Motor neuron (in vitro differentiated cells): ENCODE data around the gene HCFC1R1. TPM values are rescaled to one million over a fixed set of nuclear protein-coding genes. Genes with fewer than 3 reads are reported as not detected.
A peak's percentile ranks its signal among the peaks of the same experiment; 100 is the strongest.

Source experiments
- ATAC-seq, 8 experiments: fragments of 200-7000 bp; cut with Tn5 transposase; replicated peaks in 6 of 8; 2 replicates each; pipeline ENCODE4 v1.8.0; 2021; ENCODE audit warnings: mild to moderate bottlenecking in 8 of 8, moderate library complexity in 8 of 8
- H3K27ac ChIP-seq, 2 donors: fragments of 250-450 bp; sonication (Bioruptor Pico); 2 replicates each; pipeline ENCODE4 v1.9.0; 2021; ENCODE audit warnings: antibody characterized with exemption in 2 of 2, mild to moderate bottlenecking in 2 of 2, moderate library complexity in 1 of 2
- H3K4me1 ChIP-seq, 2 donors: fragments of 250-450 bp; sonication (Bioruptor Pico); replicated peaks in 1 of 2; 2 replicates each; pipeline ENCODE4 v1.6.1; 2021; ENCODE audit warnings: antibody characterized with exemption in 2 of 2, mild to moderate bottlenecking in 2 of 2, moderate library complexity in 1 of 2
- H3K4me3 ChIP-seq, 5 donors: fragments of 250-450 bp; sonication (Bioruptor Pico); 2 replicates each; pipeline ENCODE4 v1.9.0; 2021; ENCODE audit warnings: antibody characterized with exemption in 5 of 5, mild to moderate bottlenecking in 5 of 5, moderate library complexity in 4 of 5
- WGBS, 10 experiments: fragments of 450-650 bp; shearing (Covaris generic); methylation state at CpG; one replicate each; pipeline ENCODE4 v1.0.0; 2022; 5-methylcytosine and 5-hydroxymethylcytosine counted together
- in situ Hi-C, 9 experiments: fragments of 400-800 bp; cut with MboI; loops; one replicate each; pipeline ENCODE4 v1.15.0; 2021; ENCODE audit warnings: low sequenced_read_pairs in 9 of 9, low pct_unique_long_range_greater_than_20kb in 2 of 9; ENCODE audit not compliant: unreplicated experiment in 9 of 9
- total RNA-seq, 8 experiments: library from RNA; unstranded; fragments of 300-600 nt; gene quantifications; 2 replicates each; pipeline versions ENCODE4 v1.2.3 to v1.2.4, GENCODE V29; 2022

The HCFC1R1 gene
- total RNA-seq, 8 experiments from 2014 or later, result 30.2 to 71.4 (median 40.8) TPM

DNA sequence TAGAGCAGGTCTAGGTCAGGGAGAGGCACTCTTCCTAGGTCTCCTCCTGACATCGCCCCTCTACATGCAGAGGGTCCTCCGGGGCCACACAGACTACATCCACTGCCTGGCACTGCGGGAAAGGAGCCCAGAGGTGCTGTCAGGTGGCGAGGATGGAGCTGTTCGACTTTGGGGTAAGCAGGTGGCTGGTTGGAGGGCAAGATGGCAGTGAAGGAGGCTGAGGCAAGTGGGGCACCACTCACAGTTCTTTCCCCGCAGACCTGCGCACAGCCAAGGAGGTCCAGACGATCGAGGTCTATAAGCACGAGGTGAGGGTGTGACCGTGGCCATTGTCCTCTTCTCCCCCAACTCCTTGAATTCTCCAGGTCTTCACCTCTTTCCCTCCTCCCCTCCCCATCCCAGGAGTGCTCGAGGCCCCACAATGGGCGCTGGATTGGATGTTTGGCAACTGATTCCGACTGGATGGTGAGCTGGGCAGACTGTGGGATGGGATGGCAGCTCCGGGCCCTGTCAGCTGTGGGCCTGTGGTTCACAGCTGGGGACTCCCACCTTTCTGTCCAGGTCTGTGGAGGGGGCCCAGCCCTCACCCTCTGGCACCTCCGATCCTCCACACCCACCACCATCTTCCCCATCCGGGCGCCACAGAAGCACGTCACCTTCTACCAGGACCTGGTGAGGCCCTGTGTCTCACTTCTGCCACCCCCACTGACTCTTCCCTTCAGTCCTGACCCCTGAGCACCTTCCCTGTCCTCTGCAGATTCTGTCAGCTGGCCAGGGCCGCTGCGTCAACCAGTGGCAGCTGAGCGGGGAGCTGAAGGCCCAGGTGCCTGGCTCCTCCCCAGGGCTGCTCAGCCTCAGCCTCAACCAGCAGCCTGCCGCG lies 3.1 kb upstream of the HCFC1R1 start:
- H3K4me3 ChIP-seq, result no peak overlapping the region
- H3K27ac ChIP-seq, result no peak overlapping the region
- ATAC-seq, result no peak
- in situ Hi-C loops, result loop anchor here in 1 of 9 experiments (25.0 kb wide), 1 partner anchor 110 kb away; the partner anchor contains the start of gene ZNF213
- 83 to 100% (median 96%) methylated on average over 1 to 7 of the region's 24 CpGs; no CpG with 5 or more reads in 5 of the 10 experiments for WGBS, 10 experiments
- H3K4me1 ChIP-seq, result peaks cover 17 to 21% of the 10 kb centered on the region in 2 donors

DNA sequence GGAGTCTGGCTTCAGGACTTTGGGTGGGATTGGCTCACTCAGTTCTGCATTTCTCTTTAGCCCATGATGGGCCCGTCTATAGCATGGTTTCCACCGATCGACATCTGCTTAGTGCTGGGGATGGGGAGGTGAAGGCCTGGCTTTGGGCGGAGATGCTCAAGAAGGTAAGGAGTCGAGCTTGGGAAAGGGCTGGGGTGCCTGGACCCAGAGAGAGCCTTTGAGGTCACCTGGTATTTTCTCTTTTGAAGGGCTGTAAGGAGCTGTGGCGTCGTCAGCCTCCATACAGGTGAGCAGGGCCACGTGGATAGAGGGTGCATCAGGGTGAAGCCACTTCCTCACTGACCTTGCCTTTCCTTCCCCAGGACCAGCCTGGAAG lies 2.2 kb upstream of the HCFC1R1 start:
- in situ Hi-C loops, result loop anchor here in 1 of 9 experiments (25.0 kb wide), 1 partner anchor 111 kb away; the partner anchor contains the start of gene ZNF213
- WGBS, 10 experiments, result 80 to 100% (median 90%) methylated on average over 1 to 7 of the region's 8 CpGs; no CpG with 5 or more reads in 4 of the 10 experiments
- Histone ChIP-seq H3K4me1 (peaks cover 23 to 25% of the 10 kb centered on the region in 2 donors), H3K4me3 (no peak overlapping the region), H3K27ac (no peak overlapping the region)
- no peak for ATAC-seq

DNA sequence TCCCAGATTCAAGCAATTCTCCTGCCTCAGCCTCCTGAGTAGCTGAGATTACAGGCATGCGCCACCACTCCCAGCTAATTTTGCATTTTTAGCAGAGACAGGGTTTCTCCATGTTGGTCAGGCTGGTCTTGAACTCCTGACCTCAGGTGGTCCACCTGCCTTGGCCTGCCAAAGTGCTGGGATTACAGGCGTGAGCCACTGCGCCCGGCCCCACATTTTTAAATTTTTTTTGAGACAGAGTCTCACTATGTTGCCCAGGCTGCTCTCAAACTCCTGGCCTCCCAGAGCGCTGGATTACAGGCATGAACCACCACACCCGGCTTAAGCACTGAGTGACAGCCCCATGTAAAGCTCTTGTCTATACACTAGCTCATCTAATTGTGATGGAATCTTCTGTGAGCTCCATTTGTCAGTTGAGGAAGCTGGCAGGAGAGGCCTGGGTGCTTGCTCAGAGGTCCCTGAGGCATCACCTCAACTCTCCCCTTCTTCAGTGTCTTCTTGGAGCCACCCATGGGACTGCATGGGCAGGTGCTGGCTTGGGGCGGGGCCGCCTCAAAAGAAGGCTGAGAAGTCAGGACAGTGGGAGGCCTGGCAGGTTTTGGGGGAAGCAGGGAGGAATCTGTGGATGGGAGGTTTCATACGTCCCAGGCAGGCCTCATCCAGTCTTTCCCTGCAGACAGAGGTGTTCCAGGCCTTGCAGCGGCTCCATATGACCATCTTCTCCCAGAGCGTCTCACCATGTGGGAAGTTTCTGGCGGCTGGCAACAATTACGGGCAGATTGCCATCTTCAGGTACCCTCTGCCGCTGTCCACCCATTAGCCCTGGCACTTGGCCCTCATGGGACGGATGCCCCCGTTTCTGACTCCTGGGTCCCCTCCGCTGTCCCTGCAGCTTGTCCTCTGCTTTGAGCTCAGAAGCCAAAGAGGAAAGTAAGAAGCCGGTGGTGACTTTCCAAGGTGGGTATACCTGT lies 1.6 kb upstream of the HCFC1R1 start:
- WGBS, 10 experiments, result 87 to 100% (median 100%) methylated on average over 1 to 9 of the region's 18 CpGs; no CpG with 5 or more reads in 3 of the 10 experiments
- no peak overlapping the region for H3K4me3 ChIP-seq
- H3K27ac ChIP-seq, result no peak overlapping the region
- in situ Hi-C loops, result loop anchor here in 1 of 9 experiments (25.0 kb wide), 1 partner anchor 112 kb away; the partner anchor contains the start of gene ZNF213
- H3K4me1 ChIP-seq, result peaks cover 23 to 32% of the 10 kb centered on the region in 2 donors
- ATAC-seq, result no peak

DNA sequence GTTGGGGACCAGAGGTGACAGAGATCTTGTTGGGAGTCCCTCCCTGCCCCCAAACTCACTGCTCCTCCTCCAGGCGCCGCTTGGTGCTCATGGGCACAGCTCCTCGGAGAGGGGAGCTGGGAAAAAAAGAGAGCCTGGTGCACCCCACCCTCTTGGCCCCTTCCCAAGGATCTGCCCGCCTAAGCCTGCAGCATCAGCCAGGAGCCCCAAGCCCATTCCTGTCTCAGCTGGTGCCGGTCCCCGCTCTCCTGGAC lies 400 bp downstream of the HCFC1R1 start:
- in situ Hi-C loops, result no loop called here

DNA sequence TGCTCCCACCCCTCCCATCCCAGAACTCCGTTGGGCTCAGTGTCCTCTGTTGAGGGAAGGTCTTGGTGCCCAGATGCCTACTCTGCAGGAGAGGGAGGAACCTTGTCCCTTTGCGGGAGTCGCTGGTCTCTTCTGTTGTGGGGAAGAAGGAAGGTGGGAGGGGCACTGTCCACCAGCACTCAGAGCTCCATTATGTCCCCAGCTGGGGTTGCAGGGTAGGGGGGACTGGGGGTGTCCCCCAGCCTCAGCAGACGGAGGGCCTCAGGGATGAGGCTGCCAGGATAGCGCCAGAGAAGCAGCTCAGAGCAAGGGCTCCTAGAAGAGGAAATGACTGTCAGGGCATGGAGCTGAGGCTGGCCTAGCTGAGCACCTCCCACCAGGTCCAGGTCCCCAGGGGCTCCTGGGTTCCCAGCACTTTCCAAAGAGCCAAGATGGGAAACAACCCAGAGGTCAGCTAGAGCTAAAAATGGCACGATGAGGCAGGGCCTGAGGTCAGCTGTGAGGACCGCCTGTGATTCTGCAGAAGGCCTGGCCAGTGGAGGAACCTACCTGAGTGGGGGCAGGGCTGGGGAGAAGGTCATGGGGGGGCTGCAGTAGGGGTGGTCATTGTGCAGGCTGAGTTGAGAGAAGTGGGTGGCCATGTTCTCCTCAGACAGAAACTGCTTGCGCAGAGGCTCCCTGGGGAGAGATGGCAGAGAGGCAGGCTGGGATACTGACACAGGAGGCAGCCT lies 893 bp downstream of the HCFC1R1 start:
- peaks cover 23 to 34% of the 10 kb centered on the region in 2 donors for H3K4me1 ChIP-seq
- H3K4me3 ChIP-seq, result peak overlapping the region; percentile 66 to 87 (median 76)
- WGBS, 10 experiments, result 0% methylated on average over 1 of the region's 8 CpGs; no CpG with 5 or more reads in 8 of the 10 experiments
- H3K27ac ChIP-seq, result no peak overlapping the region
- in situ Hi-C loops, result no loop called here
- ATAC-seq, result no peak

More for the DNA sequence above, 400 bp downstream of the HCFC1R1 start:
- H3K27ac ChIP-seq, result peak overlapping the region in 1 of 2 donors; percentile 92
- WGBS, 10 experiments, result 0% methylated on average over 2 of the region's 6 CpGs; no CpG with 5 or more reads in 9 of the 10 experiments
- peak overlapping the region; percentile 66 to 87 (median 76) for H3K4me3 ChIP-seq
- peak in 1 of 8 experiments; percentile 0 for ATAC-seq
- peaks cover 22 to 33% of the 10 kb centered on the region in 2 donors for H3K4me1 ChIP-seq

DNA sequence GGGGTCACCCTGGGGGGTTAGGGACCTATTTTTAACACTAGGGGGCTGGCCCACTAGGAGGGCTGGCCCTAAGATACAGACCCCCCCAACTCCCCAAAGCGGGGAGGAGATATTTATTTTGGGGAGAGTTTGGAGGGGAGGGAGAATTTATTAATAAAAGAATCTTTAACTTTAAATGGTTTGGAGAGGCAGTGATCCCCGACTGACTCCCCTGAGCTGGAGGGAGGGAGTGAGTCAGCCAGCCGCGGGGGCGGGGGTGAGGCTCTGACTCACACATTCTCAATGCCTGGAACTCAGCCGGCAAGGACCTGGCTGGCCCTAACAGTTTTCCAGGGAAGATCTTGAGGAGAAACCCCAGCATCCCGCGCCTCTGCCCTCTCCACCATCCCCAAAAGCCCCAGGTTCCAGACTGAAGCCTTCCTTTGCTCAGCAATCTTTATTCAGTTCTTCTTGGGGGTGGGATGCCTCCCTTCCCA lies 1.5 kb downstream of the HCFC1R1 start:
- in situ Hi-C loops, result no loop called here
- Histone ChIP-seq H3K4me3 (peak overlapping the region in 3 of 5 donors; percentile 66 to 87 (median 70)), H3K4me1 (peaks cover 21 to 32% of the 10 kb centered on the region in 2 donors), H3K27ac (peak overlapping the region; percentile 21 to 29)
- 0 to 35% (median 0%) methylated on average over 1 to 2 of the region's 8 CpGs; no CpG with 5 or more reads in 5 of the 10 experiments for WGBS, 10 experiments
- ATAC-seq, result peak; percentile 13 to 43 (median 26)

DNA sequence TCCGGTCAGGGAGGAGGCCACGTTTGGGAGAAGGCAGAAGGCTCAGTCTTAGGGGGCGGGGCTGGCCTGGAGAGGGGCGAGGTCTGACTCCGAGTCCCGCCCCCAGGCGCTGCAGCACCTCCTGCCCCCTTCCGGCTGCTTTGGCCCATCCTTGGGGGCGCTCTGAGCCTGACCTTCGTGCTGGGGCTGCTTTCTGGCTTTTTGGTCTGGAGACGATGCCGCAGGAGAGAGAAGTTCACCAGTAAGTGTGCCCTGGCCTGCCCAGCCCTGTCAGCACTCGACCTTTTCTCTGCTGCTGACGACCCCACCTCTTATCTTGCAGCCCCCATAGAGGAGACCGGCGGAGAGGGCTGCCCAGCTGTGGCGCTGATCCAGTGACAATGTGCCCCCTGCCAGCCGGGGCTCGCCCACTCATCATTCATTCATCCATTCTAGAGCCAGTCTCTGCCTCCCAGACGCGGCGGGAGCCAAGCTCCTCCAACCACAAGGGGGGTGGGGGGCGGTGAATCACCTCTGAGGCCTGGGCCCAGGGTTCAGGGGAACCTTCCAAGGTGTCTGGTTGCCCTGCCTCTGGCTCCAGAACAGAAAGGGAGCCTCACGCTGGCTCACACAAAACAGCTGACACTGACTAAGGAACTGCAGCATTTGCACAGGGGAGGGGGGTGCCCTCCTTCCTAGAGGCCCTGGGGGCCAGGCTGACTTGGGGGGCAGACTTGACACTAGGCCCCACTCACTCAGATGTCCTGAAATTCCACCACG lies 2.1 kb downstream of the HCFC1R1 start:
- peak; percentile 13 to 34 (median 25) for ATAC-seq
- peak overlapping the region; percentile 34 to 87 (median 44) for H3K4me3 ChIP-seq
- in situ Hi-C loops, result no loop called here
- 0 to 17% (median 0%) methylated on average over 1 to 4 of the region's 25 CpGs; no CpG with 5 or more reads in 7 of the 10 experiments for WGBS, 10 experiments
- peak overlapping the region; percentile 29 to 30 for H3K27ac ChIP-seq
- peaks cover 21 to 32% of the 10 kb centered on the region in 2 donors for H3K4me1 ChIP-seq

DNA sequence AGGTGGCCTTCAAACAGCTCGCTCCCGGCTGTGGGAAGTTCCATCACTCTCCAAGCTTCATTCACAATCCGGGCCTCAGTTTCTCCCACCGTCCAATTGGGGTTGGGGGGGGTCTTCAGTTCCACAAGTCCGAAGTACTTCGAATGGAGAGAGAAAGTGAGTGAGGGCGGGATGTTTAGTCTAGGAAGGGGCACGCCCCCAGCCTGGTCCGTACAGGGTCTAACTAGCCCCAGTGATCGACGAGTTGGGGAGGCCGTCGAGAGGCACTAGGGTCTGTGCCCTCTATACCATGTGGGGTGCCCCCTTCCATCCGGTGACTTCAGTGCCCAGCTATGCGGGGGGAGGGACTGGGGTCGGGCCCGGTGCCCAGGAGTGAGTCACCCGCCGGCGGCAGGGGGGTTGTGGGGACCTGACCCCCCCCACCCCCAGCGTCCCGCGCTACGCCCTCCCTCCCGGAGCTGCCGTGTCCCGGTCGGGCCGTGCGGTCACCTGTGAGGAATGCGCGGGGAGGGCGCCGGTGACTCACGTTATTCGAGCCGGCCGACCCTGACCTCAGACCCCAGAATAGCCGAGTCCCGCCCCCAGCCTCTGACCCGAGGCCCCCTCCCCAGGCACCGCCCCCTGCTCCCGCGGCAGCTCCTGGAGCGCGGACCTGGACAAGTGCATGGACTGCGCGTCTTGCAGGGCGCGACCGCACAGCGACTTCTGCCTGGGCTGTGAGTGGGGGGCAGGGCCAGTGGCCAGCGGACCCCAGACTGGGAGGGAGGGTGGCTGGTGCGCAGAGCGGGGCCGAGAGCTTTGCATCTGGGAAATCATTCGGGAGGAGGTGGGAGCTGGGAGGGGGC lies 2.9 kb downstream of the HCFC1R1 start:
- 0 to 5% methylated on average over 4 to 6 of the region's 57 CpGs; no CpG with 5 or more reads in 8 of the 10 experiments for WGBS, 10 experiments
- peaks cover 21 to 32% of the 10 kb centered on the region in 2 donors for H3K4me1 ChIP-seq
- peak overlapping the region; percentile 34 to 87 (median 44) for H3K4me3 ChIP-seq
- ATAC-seq, result peak; percentile 2 to 49 (median 38)
- in situ Hi-C loops, result no loop called here
- H3K27ac ChIP-seq, result peak overlapping the region; percentile 29 to 30

DNA sequence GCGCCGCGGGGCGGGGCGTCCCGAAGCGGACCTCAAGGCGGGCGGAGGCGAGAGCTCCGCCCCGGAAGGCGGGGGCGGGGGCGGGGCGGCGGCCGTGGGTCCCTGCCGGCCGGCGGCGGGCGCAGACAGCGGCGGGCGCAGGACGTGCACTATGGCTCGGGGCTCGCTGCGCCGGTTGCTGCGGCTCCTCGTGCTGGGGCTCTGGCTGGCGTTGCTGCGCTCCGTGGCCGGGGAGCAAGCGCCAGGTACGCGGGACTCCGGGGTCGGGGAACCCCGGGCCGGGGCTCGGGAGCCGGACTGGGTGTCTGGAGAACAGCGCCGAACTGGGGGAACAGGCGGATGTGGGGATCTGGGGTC lies 3.5 kb downstream of the HCFC1R1 start, which contains the start of gene TNFRSF12A:
Gene TNFRSF12A, plus strand, starts transcription at position 122 of the 357 bp plus-strand sequence. Its CDS starts 30 bp downstream, at position 152.
- no CpG with 5 or more reads among the region's 49 CpGs for WGBS, 10 experiments
- peak; percentile 8 to 42 (median 22) for ATAC-seq
- peak within 1 kb of the TSS; percentile 34 to 87 (median 44) for H3K4me3 ChIP-seq
- peaks cover 21 to 32% of the 10 kb centered on the region in 2 donors for H3K4me1 ChIP-seq
- in situ Hi-C loops, result no loop called here
- H3K27ac ChIP-seq, result peak within 1 kb of the TSS; percentile 29 to 30

DNA sequence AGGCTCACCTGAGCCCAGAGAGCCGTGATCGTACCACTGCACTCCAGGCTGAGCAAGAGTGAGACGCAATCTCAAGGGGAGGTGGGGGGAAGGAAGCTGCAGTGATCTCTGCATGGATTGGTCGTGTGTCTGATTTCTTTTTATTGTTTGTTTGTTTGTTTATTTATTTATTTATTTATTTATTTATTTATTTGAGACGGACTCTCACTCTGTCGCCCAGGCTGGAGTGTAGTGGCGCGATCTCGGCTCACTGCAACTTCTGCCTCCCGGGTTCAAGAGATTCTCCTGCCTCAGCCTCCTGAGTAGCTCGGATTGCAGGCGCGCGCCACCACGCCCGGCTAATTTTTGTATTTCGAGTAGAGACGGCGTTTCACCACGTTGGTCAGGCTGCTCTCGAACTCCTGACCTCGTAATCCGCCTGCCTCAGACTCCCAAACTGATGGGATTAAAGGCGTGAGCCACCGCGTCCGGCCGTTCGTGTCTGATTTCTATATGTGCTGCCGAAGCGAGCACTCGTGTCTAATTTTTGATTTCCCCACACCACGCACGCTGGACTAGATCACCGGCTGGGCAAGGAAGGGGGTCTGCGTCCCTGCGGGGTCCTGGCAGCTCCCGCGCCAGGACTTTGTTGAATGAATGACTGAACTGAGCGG lies 4.0 kb downstream of the HCFC1R1 start:
- no peak for ATAC-seq
- no peak overlapping the region for H3K27ac ChIP-seq
- H3K4me3 ChIP-seq, result peak overlapping the region; percentile 34 to 87 (median 44)
- WGBS, 10 experiments, result 7 to 100% (median 83%) methylated on average over 1 to 16 of the region's 40 CpGs; no CpG with 5 or more reads in 1 of the 10 experiments
- peaks cover 21 to 32% of the 10 kb centered on the region in 2 donors for H3K4me1 ChIP-seq
- in situ Hi-C loops, result no loop called here
